ENCODE data around the gene DAAM1. TPM values are rescaled to one million over a fixed set of nuclear protein-coding genes. Genes with fewer than 3 reads are reported as not detected.

The DAAM1 gene
- total RNA-seq, 6 donors from 2014 or later: 34.4 to 94.4 (median 55.5) TPM

GRCh38 chr14:59352961-59353360, 164.5 kb downstream of the DAAM1 start:
- ATAC-seq (ENCODE audit: low FRiP score in 2 of 2) (no peak), DNase-seq (no peak)
- no peaks in the 10 kb centered on the region for H3K27me3 ChIP-seq
- WGBS, 2 donors: 75 to 92% methylated on average over 3 of the region's 3 CpGs
- no peaks in the 10 kb centered on the region for H3K9me3 ChIP-seq
- no peak overlapping the region for H3K4me3 ChIP-seq
- TF ChIP-seq POLR2AphosphoS5 (IDR thresholded peaks at IDR 0.05) (no peak), EP300 (IDR thresholded peaks at IDR 0.05) (no peak), CTCF (IDR thresholded peaks at IDR 0.05) (no peak), POLR2A (IDR thresholded peaks at IDR 0.05) (no peak)
- H3K36me3 ChIP-seq: peaks cover 0 to 79% (median 11%) of the 10 kb centered on the region in 4 donors
- H3K4me1 ChIP-seq: peaks cover 12 to 20% (median 17%) of the 10 kb centered on the region in 4 donors
- H3K27ac ChIP-seq: no peak overlapping the region

- TF ChIP-seq CTCF (IDR thresholded peaks at IDR 0.05) (no peak), EP300 (IDR thresholded peaks at IDR 0.05) (no peak), POLR2A (IDR thresholded peaks at IDR 0.05) (no peak), POLR2AphosphoS5 (IDR thresholded peaks at IDR 0.05) (no peak)
- ATAC-seq (ENCODE audit: low FRiP score in 2 of 2) (no peak), DNase-seq (no peak)
- no peak overlapping the region for H3K27ac ChIP-seq
- H3K4me1 ChIP-seq: peaks cover 19 to 26% (median 24%) of the 10 kb centered on the region in 4 donors
- no peaks in the 10 kb centered on the region for H3K27me3 ChIP-seq
- H3K9me3 ChIP-seq: no peaks in the 10 kb centered on the region
- 92 to 95% methylated on average over 3 of the region's 3 CpGs for WGBS, 2 donors
- peaks cover 0 to 71% (median 11%) of the 10 kb centered on the region in 4 donors for H3K36me3 ChIP-seq
- no peak overlapping the region for H3K4me3 ChIP-seq
These were observed 166.2 kb downstream of the DAAM1 start for GRCh38 chr14:59354666-59355065.

GRCh38 chr14:59355091-59355490, 166.6 kb downstream of the DAAM1 start:
- TF ChIP-seq POLR2A (IDR thresholded peaks at IDR 0.05) (no peak), EP300 (IDR thresholded peaks at IDR 0.05) (no peak), CTCF (IDR thresholded peaks at IDR 0.05) (no peak), POLR2AphosphoS5 (IDR thresholded peaks at IDR 0.05) (no peak)

GRCh38 chr14:59356312-59356711, 167.8 kb downstream of the DAAM1 start:
- peaks cover 33 to 42% (median 36%) of the 10 kb centered on the region in 4 donors for H3K4me1 ChIP-seq
- ATAC-seq (ENCODE audit: low FRiP score in 2 of 2): no peak
- WGBS, 2 donors: 46 to 62% methylated on average over 2 of the region's 2 CpGs

More at GRCh38 chr14:59355091-59355490, 166.6 kb downstream of the DAAM1 start:
- Histone ChIP-seq H3K36me3 (peaks cover 0 to 71% (median 11%) of the 10 kb centered on the region in 4 donors), H3K4me1 (peaks cover 22 to 30% (median 26%) of the 10 kb centered on the region in 4 donors), H3K9me3 (no peaks in the 10 kb centered on the region), H3K4me3 (no peak overlapping the region), H3K27ac (no peak overlapping the region), H3K27me3 (no peaks in the 10 kb centered on the region)
- WGBS, 2 donors: 93 to 94% methylated on average over 3 of the region's 3 CpGs
- DNase-seq (no peak), ATAC-seq (ENCODE audit: low FRiP score in 2 of 2) (no peak)

More at GRCh38 chr14:59356312-59356711, 167.8 kb downstream of the DAAM1 start:
- Histone ChIP-seq H3K36me3 (peaks cover 0 to 59% (median 11%) of the 10 kb centered on the region in 4 donors), H3K27me3 (no peaks in the 10 kb centered on the region), H3K27ac (no peak overlapping the region), H3K9me3 (no peaks in the 10 kb centered on the region), H3K4me3 (no peak overlapping the region)
- no peak for DNase-seq
- TF ChIP-seq POLR2A (IDR thresholded peaks at IDR 0.05) (no peak), EP300 (IDR thresholded peaks at IDR 0.05) (no peak), CTCF (IDR thresholded peaks at IDR 0.05) (no peak), POLR2AphosphoS5 (IDR thresholded peaks at IDR 0.05) (no peak)

All from upper lobe of left lung (tissue), 6 donors.